ENCODE data around the gene TTC17. TPM values are rescaled to one million over a fixed set of nuclear protein-coding genes. Genes with fewer than 3 reads are reported as not detected.

Gene TTC17
- total and polyA plus RNA-seq, 9 donors = 47.0 to 119 (median 83.0) TPM

GRCh38 chr11:43532041-43532440, 173.3 kb downstream of the TTC17 start:
- no peaks in the 10 kb centered on the region for H3K9me3 ChIP-seq
- DNase-seq = no peak
- TF ChIP-seq EP300 (IDR thresholded peaks at IDR 0.05) (no peak), POLR2A (IDR thresholded peaks at IDR 0.05) (no peak), CTCF (IDR thresholded peaks at IDR 0.05) (no peak)
- H3K27me3 ChIP-seq = no peaks in the 10 kb centered on the region
- no peaks in the 10 kb centered on the region for H3K36me3 ChIP-seq
- H3K4me3 ChIP-seq = no peak overlapping the region
- no peak overlapping the region for H3K27ac ChIP-seq
- 88 to 94% (median 92%) methylated on average over 5 of the region's 5 CpGs for WGBS, 3 donors
- no peaks in the 10 kb centered on the region for H3K4me1 ChIP-seq (ENCODE audit: insufficient read depth)
- intact Hi-C loops (cut with DNase I) = no loop called here

GRCh38 chr11:43537833-43538615, 179.3 kb downstream of the TTC17 start:
- intact Hi-C loops (cut with DNase I) = no loop called here
- H3K36me3 ChIP-seq = no peaks in the 10 kb centered on the region
- no peaks in the 10 kb centered on the region for H3K9me3 ChIP-seq
- peaks cover 1% of the 10 kb centered on the region for H3K4me1 ChIP-seq (ENCODE audit: insufficient read depth)
- WGBS, 3 donors = 18 to 26% (median 23%) methylated on average over 14 of the region's 14 CpGs
- H3K27me3 ChIP-seq = no peaks in the 10 kb centered on the region
- no peak for DNase-seq
- no peak overlapping the region for H3K4me3 ChIP-seq
- TF ChIP-seq POLR2A (IDR thresholded peaks at IDR 0.05) (no peak), CTCF (IDR thresholded peaks at IDR 0.05) (no peak), EP300 (IDR thresholded peaks at IDR 0.05) (no peak)
- H3K27ac ChIP-seq = no peak overlapping the region

- H3K27ac ChIP-seq = peak overlapping the region in 1 of 2 donors; percentile 24
- DNase-seq = peak; percentile 56 to 77 (median 75)
- H3K9me3 ChIP-seq = no peaks in the 10 kb centered on the region
- intact Hi-C loops (cut with DNase I) = loop anchor here in 1 of 4 donors (10.0 kb wide), 1 partner anchor 493 kb away; no protein-coding TSS in a partner anchor
- H3K27me3 ChIP-seq = no peaks in the 10 kb centered on the region
- no peak overlapping the region for H3K4me3 ChIP-seq
- 48 to 65% (median 63%) methylated on average over 2 of the region's 2 CpGs for WGBS, 3 donors
- H3K4me1 ChIP-seq (ENCODE audit: insufficient read depth) = peaks cover 1% of the 10 kb centered on the region
- H3K36me3 ChIP-seq = no peaks in the 10 kb centered on the region
- TF ChIP-seq CTCF (IDR thresholded peaks at IDR 0.05) (no peak), EP300 (IDR thresholded peaks at IDR 0.05) (no peak), POLR2A (IDR thresholded peaks at IDR 0.05) (no peak)
These were observed 183.3 kb downstream of the TTC17 start for GRCh38 chr11:43541993-43542392.

GRCh38 chr11:43542750-43543712, 184.3 kb downstream of the TTC17 start:
- no peaks in the 10 kb centered on the region for H3K27me3 ChIP-seq
- H3K36me3 ChIP-seq = no peaks in the 10 kb centered on the region
- intact Hi-C loops (cut with DNase I) = loop anchor here in 1 of 4 donors (10.0 kb wide), 1 partner anchor 492 kb away; no protein-coding TSS in a partner anchor
- H3K4me3 ChIP-seq = no peak overlapping the region
- no peak for DNase-seq
- WGBS, 3 donors = 39 to 50% (median 42%) methylated on average over 7 of the region's 7 CpGs
- H3K9me3 ChIP-seq = no peaks in the 10 kb centered on the region
- peak overlapping the region in 1 of 2 donors; percentile 3 for H3K27ac ChIP-seq
- peaks cover 6% of the 10 kb centered on the region for H3K4me1 ChIP-seq (ENCODE audit: insufficient read depth)
- no peak for TF ChIP-seq POLR2A (IDR thresholded peaks at IDR 0.05)
- no peak for TF ChIP-seq EP300 (IDR thresholded peaks at IDR 0.05)

Small RNA genes lying within 50 kb of the gene (small RNA-seq; reads per million reads assigned to genes)
- gene RF00019 (not detected), gene RN7SKP287 (not detected)

Other genes starting within 250 kb of the TTC17 start
- 10 to 100 TPM; 42.7 to 82.9 (median 68.9) TPM for gene API5, start 46.9 kb upstream of the TTC17 start, total RNA-seq
- 10 to 100 TPM; 29.9 to 83.2 TPM for gene API5, start 46.9 kb upstream of the TTC17 start, polyA plus RNA-seq

Measured in ovary (tissue), 9 donors.